K562 (cell line): ENCODE measurements around the gene WAS. TPM values are rescaled to one million over a fixed set of nuclear protein-coding genes. Genes with fewer than 3 reads are reported as not detected.
A peak's percentile ranks its signal among the peaks of the same experiment; 100 is the strongest.

Experiments
- ARID1B ChIP-seq: fragments of 450-650 bp; IDR thresholded peaks from 2 replicates; pipeline ENCODE4 v1.6.1; 2016; ENCODE audit warnings: antibody characterized with exemption, mild to moderate bottlenecking, inconsistent platforms
- CBFA2T2 ChIP-seq: fragments of 450-650 bp; conservative IDR thresholded peaks from 2 replicates; pipeline ENCODE4 v1.6.1; 2017; ENCODE audit warnings: mild to moderate bottlenecking
- CGGBP1 ChIP-seq: fragments of 250-450 bp; sonication (Bioruptor Pico); IDR thresholded peaks from 2 replicates; pipeline ENCODE4 v1.9.0; 2021; ENCODE audit warnings: mild to moderate bottlenecking
- ELF1 ChIP-seq: fragments of 200-800 bp; sonication (Bioruptor generic); IDR thresholded peaks from 2 replicates; pipeline ENCODE4 v1.6.1; 2016; ENCODE audit warnings: missing genetic modification characterization, missing compliant biosample characterization
- FOXP1 ChIP-seq: sonication (generic); formaldehyde crosslinking; IDR thresholded peaks from 2 replicates; pipeline ENCODE4 v1.8.0; 2022; ENCODE audit warnings: mild to moderate bottlenecking, missing genetic modification reagents
- GABPB1 ChIP-seq: sonication (generic); formaldehyde crosslinking; IDR thresholded peaks from 2 replicates; pipeline ENCODE4 v1.8.0; 2022; ENCODE audit warnings: mild to moderate bottlenecking, missing genetic modification reagents
- MXI1 ChIP-seq: IDR thresholded peaks from 2 replicates; pipeline ENCODE4 v1.6.1; 2011; ENCODE audit warnings: low read depth, mild to moderate bottlenecking, improper control_type of control experiment, low read length
- REST ChIP-seq, 2 experiments: fragments of 450-650 bp; formaldehyde crosslinking in 1 of 2; IDR thresholded peaks; 2 replicates each; pipeline versions ENCODE4 v1.4.0 to v1.6.1; 2014 to 2020; ENCODE audit warnings: mild to moderate bottlenecking in 2 of 2, borderline replicate concordance in 1 of 2, low read depth in 1 of 2
- SMARCB1 ChIP-seq: IDR thresholded peaks from 2 replicates; pipeline ENCODE4 v1.6.1; 2011; ENCODE audit warnings: improper control_type of control experiment, low read depth; ENCODE audit not compliant: insufficient read length
- WHSC1 ChIP-seq: IDR thresholded peaks from one replicate; pipeline ENCODE4 v1.6.1; 2012; ENCODE audit warnings: low read length, control low read depth, inconsistent platforms
- ZBTB1 ChIP-seq: sonication (generic); formaldehyde crosslinking; IDR thresholded peaks from 2 replicates; pipeline ENCODE4 v1.8.1; 2023; ENCODE audit warnings: missing genetic modification reagents, low read depth, mild to moderate bottlenecking, borderline replicate concordance
- ZBTB7A ChIP-seq: IDR thresholded peaks from 2 replicates; pipeline ENCODE4 v1.6.1; 2011; ENCODE audit warnings: low read depth, mild to moderate bottlenecking, low read length, moderate library complexity, borderline replicate concordance; ENCODE audit not compliant: control insufficient read depth
- ZFP91 ChIP-seq: sonication (generic); formaldehyde crosslinking; IDR thresholded peaks from 2 replicates; pipeline ENCODE4 v1.8.0; 2022; ENCODE audit warnings: mild to moderate bottlenecking, missing genetic modification reagents
- ZNF184 ChIP-seq: sonication (generic); formaldehyde crosslinking; IDR thresholded peaks from 2 replicates; pipeline ENCODE4 v1.5.0; 2020; ENCODE audit warnings: missing genetic modification reagents
- polyA plus RNA-seq, 8 experiments: library from polyadenylated mRNA; depleted of rRNA in 4 of 8; stranded (reverse) in 5 of 8; unstranded in 3 of 8; fragments of >200 nt; fragmentation: Nextera tagmentation in 2 of 8; fragmentation: Illumina TruSeq in 1 of 8; extraction: Ambion mirVana in 2 of 8; extraction: Trizol in 1 of 8; gene quantifications; 2 replicates each; pipeline versions ENCODE4 v1.2.1 to v1.2.3, GENCODE V29; 2011 to 2014; ENCODE audit warnings: inconsistent platforms in 1 of 8, missing spikeins in 1 of 8
- total RNA-seq, 7 experiments: library from RNA; depleted of rRNA in 6 of 7; stranded (reverse); fragments of >200 nt in 6 of 7; fragmentation: Illumina TruSeq in 2 of 7; extraction: Trizol in 2 of 7; gene quantifications; 2 replicates each; pipeline versions ENCODE4 v1.2.1 to v1.2.3, GENCODE V29; 2011 to 2021; ENCODE audit warnings: low replicate concordance in 1 of 7

The WAS gene
- total and polyA plus RNA-seq, 9 of the 15 experiments (the other 6 are each of a cell fraction or from before 2014, with no cell fraction given), result 0.11 to 16.1 (median 3.8) TPM

GRCh38 chrX:48696909-48697727, 13.5 kb downstream of the WAS start (continued):
- TF ChIP-seq REST (IDR thresholded peaks at IDR 0.05; ENCODE audit: borderline replicate concordance) (no peak), REST (CRISPR knock-in tag; IDR thresholded peaks at IDR 0.05; ENCODE audit: low read depth) (no peak), ARID1B (no peak), ZFP91 (CRISPR knock-in tag) (no peak), WHSC1 (no peak), ZBTB7A (peak; percentile 13; the same call in 1 of the 2 replicates), ELF1 (tag) (peak; percentile 16; the same call in 1 of the 2 replicates), GABPB1 (CRISPR knock-in tag) (peak; percentile 46; the same call in 1 of the 2 replicates), ZBTB1 (CRISPR knock-in tag) (peak; percentile 47; the same call in 1 of the 2 replicates), MXI1 (no peak), SMARCB1 (no peak), FOXP1 (CRISPR knock-in tag) (no peak), CBFA2T2 (no peak), ZNF184 (CRISPR knock-in tag) (no peak), CGGBP1 (no peak)
